NCI-H1417 treated with DMSO at 0.1 percent for 48 hours (cell line): Measurements from ENCODE around the gene HADH.
"Not testable (repeated sequence)": the region's sequence is repeated elsewhere in the genome, so short reads cannot be mapped to it uniquely, and the experiment has no call there.

Experiments used
- DNase-seq: peaks from one replicate; lab custom pipeline; 2025; lab: John Stamatoyannopoulos, UW

Gene HADH

GRCh38 chr4:107996949-107997788, 7.5 kb downstream of the HADH start:
- no peak for DNase-seq

GRCh38 chr4:107997794-107998193, 8.1 kb downstream of the HADH start:
- DNase-seq = no peak

GRCh38 chr4:107999932-108000539, 10.3 kb downstream of the HADH start:
- no peak for DNase-seq

GRCh38 chr4:108001540-108002135, 11.9 kb downstream of the HADH start:
- no peak for DNase-seq

- no peak for DNase-seq
Measured at GRCh38 chr4:108003982-108004515, 14.4 kb downstream of the HADH start.

- no peak for DNase-seq
Measured at GRCh38 chr4:108004646-108005045, 15.0 kb downstream of the HADH start.

- no peak for DNase-seq
Measured at GRCh38 chr4:108005807-108006206, 16.1 kb downstream of the HADH start.

GRCh38 chr4:108006361-108006760, 16.7 kb downstream of the HADH start:
- no peak for DNase-seq

- no peak for DNase-seq
Measured at GRCh38 chr4:108007984-108008383, 18.3 kb downstream of the HADH start.

GRCh38 chr4:108008721-108009120, 19.0 kb downstream of the HADH start:
- no peak for DNase-seq

- DNase-seq = no peak
Measured at GRCh38 chr4:108010167-108010566, 20.5 kb downstream of the HADH start.

- DNase-seq = not testable (repeated sequence)
Measured at GRCh38 chr4:108012382-108012781, 22.7 kb downstream of the HADH start.

GRCh38 chr4:108013327-108013726, 23.6 kb downstream of the HADH start:
- DNase-seq = no peak

GRCh38 chr4:108013955-108014354, 24.3 kb downstream of the HADH start:
- no peak for DNase-seq

- DNase-seq = no peak
Measured at GRCh38 chr4:108018040-108018883, 28.6 kb downstream of the HADH start.

- no peak for DNase-seq
Measured at GRCh38 chr4:108018884-108019187, 29.1 kb downstream of the HADH start.

GRCh38 chr4:108024085-108024877, 34.6 kb downstream of the HADH start:
- DNase-seq = no peak

- DNase-seq = no peak
Measured at GRCh38 chr4:108024878-108025165, 35.1 kb downstream of the HADH start.

- DNase-seq = no peak
Measured at GRCh38 chr4:108029016-108029720, 39.5 kb downstream of the HADH start.

- DNase-seq = no peak
Measured at GRCh38 chr4:108029731-108030130, 40.0 kb downstream of the HADH start.

GRCh38 chr4:108030332-108030731, 40.6 kb downstream of the HADH start:
- no peak for DNase-seq
